ENCODE measurements around the gene ASRGL1. TPM values are rescaled to one million over a fixed set of nuclear protein-coding genes. Genes with fewer than 3 reads are reported as not detected.
A peak's percentile ranks its signal among the peaks of the same experiment; 100 is the strongest.

ASRGL1 gene
- polyA plus RNA-seq, 1 of the 3 experiments (the other 2 are of a cell fraction) = 4.3 TPM

DNA sequence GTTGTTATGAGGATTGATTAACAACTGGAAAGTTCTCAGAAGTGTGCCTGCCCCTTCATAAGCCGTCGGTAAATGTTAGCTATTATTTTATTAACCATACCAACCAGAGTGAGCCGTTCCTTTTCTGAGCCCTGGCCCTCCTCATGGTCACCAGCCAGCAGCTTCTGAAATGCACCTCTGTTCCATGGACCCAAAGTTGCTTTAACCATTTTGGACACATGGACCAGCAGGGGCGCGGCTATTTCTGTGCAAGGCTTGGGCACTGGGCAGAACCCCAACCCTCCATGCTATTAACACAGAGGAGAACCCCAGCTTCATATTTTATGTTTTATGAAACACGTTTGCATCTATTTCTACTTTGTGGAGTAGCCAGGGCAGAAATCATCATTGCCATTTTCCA is 63.0 kb downstream of the ASRGL1 start:
- H3K27ac ChIP-seq (ENCODE audit: low read depth in 2 of 2, low read length in 1 of 2) = peak overlapping the region; percentile 34 to 76; a peak in 3 of 4 replicates
- peaks cover 7% of the 10 kb centered on the region for H3F3A ChIP-seq (replicated peaks; ENCODE audit: insufficient read depth)
- H3K36me3 ChIP-seq (replicated peaks in 1 of 2; ENCODE audit: control insufficient read depth in 1 of 2, insufficient read depth in 2 of 2, low read length in 1 of 2) = no peaks in the 10 kb centered on the region
- H3K27me3 ChIP-seq (ENCODE audit: insufficient read depth) = no peaks in the 10 kb centered on the region
- H3K9ac ChIP-seq = no peak overlapping the region
- no peaks in the 10 kb centered on the region for H3K9me2 ChIP-seq
- no peaks in the 10 kb centered on the region for H3K9me3 ChIP-seq
- no peaks in the 10 kb centered on the region for H3K79me2 ChIP-seq (ENCODE audit: insufficient read depth)
- H3K4me1 ChIP-seq (ENCODE audit: control insufficient read depth in 1 of 2, insufficient read depth in 2 of 2, low read depth in 1 of 2, low read length in 1 of 2) = peaks cover 29 to 55% of the 10 kb centered on the region in 2 experiments; a peak in 3 of 4 replicates
- H4K20me1 ChIP-seq (ENCODE audit: insufficient read depth) = no peaks in the 10 kb centered on the region
- ChIA-PET POLR2A (interaction anchor here (0.7 to 2.4 kb wide), 9 partner anchors 28 to 441 kb away, joined by 3 to 7 read pairs (median 4); partner anchors contain the start of genes C11orf98, CSKMT and TUT1), CTCF (interaction anchor here (0.9 to 5.5 kb wide), 8 partner anchors 9 to 167 kb away, joined by 3 to 60 read pairs (median 4); no protein-coding TSS in a partner anchor)
- TF ChIP-seq, protein P1, sequence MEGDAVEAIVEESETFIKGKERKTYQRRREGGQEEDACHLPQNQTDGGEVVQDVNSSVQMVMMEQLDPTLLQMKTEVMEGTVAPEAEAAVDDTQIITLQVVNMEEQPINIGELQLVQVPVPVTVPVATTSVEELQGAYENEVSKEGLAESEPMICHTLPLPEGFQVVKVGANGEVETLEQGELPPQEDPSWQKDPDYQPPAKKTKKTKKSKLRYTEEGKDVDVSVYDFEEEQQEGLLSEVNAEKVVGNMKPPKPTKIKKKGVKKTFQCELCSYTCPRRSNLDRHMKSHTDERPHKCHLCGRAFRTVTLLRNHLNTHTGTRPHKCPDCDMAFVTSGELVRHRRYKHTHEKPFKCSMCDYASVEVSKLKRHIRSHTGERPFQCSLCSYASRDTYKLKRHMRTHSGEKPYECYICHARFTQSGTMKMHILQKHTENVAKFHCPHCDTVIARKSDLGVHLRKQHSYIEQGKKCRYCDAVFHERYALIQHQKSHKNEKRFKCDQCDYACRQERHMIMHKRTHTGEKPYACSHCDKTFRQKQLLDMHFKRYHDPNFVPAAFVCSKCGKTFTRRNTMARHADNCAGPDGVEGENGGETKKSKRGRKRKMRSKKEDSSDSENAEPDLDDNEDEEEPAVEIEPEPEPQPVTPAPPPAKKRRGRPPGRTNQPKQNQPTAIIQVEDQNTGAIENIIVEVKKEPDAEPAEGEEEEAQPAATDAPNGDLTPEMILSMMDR (IDR thresholded peaks at IDR 0.05) = no peak
- TF ChIP-seq NRF1 (IDR thresholded peaks at IDR 0.05; ENCODE audit: low read depth, low read length) (no peak), SIN3A (IDR thresholded peaks at IDR 0.05; ENCODE audit: borderline replicate concordance, low read depth, low read length) (no peak), RFX5 (IDR thresholded peaks at IDR 0.05; ENCODE audit: low read length) (no peak), JUND (IDR thresholded peaks at IDR 0.05) (no peak), ELF1 (IDR thresholded peaks at IDR 0.05) (no peak), RAD21 (IDR thresholded peaks at IDR 0.05; ENCODE audit: low read length) (no peak), POLR2AphosphoS5 (IDR thresholded peaks at IDR 0.05; ENCODE audit: low read depth, low read length) (no peak), SMC3 (IDR thresholded peaks at IDR 0.05; ENCODE audit: low read depth, low read length) (no peak), GABPA (IDR thresholded peaks at IDR 0.05; ENCODE audit: low read depth) (no peak), IRF3 (IDR thresholded peaks at IDR 0.05; ENCODE audit: low read depth, low read length) (no peak), GATA2 (CRISPR knock-in tag; IDR thresholded peaks at IDR 0.05) (no peak), FOXJ3 (CRISPR knock-in tag; IDR thresholded peaks at IDR 0.05) (no peak), TEAD4 (IDR thresholded peaks at IDR 0.05; ENCODE audit: borderline replicate concordance, insufficient read depth) (no peak), RXRA (IDR thresholded peaks at IDR 0.05; ENCODE audit: borderline replicate concordance, low read depth) (no peak), TAF1 (IDR thresholded peaks at IDR 0.05; ENCODE audit: borderline replicate concordance, low read depth, low read length) (no peak), FOSL2 (IDR thresholded peaks at IDR 0.05; ENCODE audit: borderline replicate concordance, low read depth) (no peak)
- TF ChIP-seq, protein P2, sequence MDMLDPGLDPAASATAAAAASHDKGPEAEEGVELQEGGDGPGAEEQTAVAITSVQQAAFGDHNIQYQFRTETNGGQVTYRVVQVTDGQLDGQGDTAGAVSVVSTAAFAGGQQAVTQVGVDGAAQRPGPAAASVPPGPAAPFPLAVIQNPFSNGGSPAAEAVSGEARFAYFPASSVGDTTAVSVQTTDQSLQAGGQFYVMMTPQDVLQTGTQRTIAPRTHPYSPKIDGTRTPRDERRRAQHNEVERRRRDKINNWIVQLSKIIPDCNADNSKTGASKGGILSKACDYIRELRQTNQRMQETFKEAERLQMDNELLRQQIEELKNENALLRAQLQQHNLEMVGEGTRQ (IDR thresholded peaks at IDR 0.05; ENCODE audit: borderline replicate concordance, low read depth, low read length) = no peak
- TF ChIP-seq, protein P3, sequence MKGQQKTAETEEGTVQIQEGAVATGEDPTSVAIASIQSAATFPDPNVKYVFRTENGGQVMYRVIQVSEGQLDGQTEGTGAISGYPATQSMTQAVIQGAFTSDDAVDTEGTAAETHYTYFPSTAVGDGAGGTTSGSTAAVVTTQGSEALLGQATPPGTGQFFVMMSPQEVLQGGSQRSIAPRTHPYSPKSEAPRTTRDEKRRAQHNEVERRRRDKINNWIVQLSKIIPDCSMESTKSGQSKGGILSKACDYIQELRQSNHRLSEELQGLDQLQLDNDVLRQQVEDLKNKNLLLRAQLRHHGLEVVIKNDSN (IDR thresholded peaks at IDR 0.05; ENCODE audit: borderline replicate concordance, low read depth) = no peak
- H2AFZ ChIP-seq (ENCODE audit: low read depth) = no peak overlapping the region
- no peak for DNase-seq
- 70% methylated on average over 6 of the region's 6 CpGs for WGBS (ENCODE audit: low lambda C conversion rate)
- H3K4me2 ChIP-seq = peak overlapping the region; percentile 73; the same call in 1 of the 2 replicates
- H3K4me3 ChIP-seq (ENCODE audit: low read depth in 2 of 2, low read length in 1 of 2) = no peak overlapping the region
